RKO (cell line): ENCODE results near the gene NFATC3.

Experiments used
- DNase-seq: peaks from one replicate; pipeline ENCODE4 v3.0.0-alpha.2; 2016; ENCODE audit warnings: low spot score

Gene NFATC3

DNA sequence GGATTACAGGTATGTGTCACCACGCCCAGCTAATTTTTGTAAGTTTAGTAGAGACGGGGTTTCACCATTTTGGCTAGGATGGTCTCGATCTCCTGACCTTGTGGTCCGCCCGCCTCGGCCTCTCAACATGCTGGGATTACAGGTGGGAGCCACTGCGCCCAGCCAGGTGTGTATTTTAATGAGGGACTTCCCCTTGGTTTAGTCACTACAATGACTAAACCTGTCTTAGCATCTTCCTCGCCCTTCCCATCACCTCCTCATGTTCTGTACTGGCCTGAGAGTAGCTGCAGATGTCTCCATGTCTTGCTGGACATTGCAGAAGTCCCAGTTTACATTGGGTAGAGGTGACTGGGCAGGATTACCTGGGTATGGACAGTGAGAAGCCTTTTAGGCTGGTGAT lies 188.7 kb downstream of the NFATC3 start:
- DNase-seq = no peak

- DNase-seq = no peak
These were observed 189.3 kb downstream of the NFATC3 start for GRCh38 chr16:68274441-68274840.

- DNase-seq = no peak
These were observed 190.5 kb downstream of the NFATC3 start for GRCh38 chr16:68275611-68276191.

GRCh38 chr16:68276223-68276622 lies 191.1 kb downstream of the NFATC3 start:
- DNase-seq = no peak
